Lower leg skin (tissue), 3 donors: ENCODE data around the gene NDFIP1.

Source experiments
- CTCF ChIP-seq, 3 donors: fragments of 450-650 bp; IDR thresholded peaks; one replicate each; pipeline ENCODE4 v1.5.1; 2016; ENCODE audit warnings: antibody characterized with exemption in 3 of 3, mild to moderate bottlenecking in 3 of 3, moderate library complexity in 2 of 3
- POLR2A ChIP-seq, 2 donors: fragments of 450-650 bp; IDR thresholded peaks; one replicate each; pipeline ENCODE4 v1.6.1; 2016 to 2017; ENCODE audit warnings: antibody characterized with exemption in 2 of 2, mild to moderate bottlenecking in 1 of 2, moderate library complexity in 1 of 2

GRCh38 chr5:142098931-142099330 is 9.6 kb upstream of the NDFIP1 start:
- TF ChIP-seq CTCF (IDR thresholded peaks at IDR 0.05) (no peak), POLR2A (IDR thresholded peaks at IDR 0.05) (no peak)
